K562 (cell line): Measurements from ENCODE around the gene GPR152. TPM values are rescaled to one million over a fixed set of nuclear protein-coding genes. Genes with fewer than 3 reads are reported as not detected.

Source experiments
- ATAC-seq: fragments of 200-7000 bp; cut with Tn5 transposase; 3 replicates; pipeline ENCODE4 v1.9.1; 2020; ENCODE audit warnings: moderate library complexity
- BruUV-seq: library from RNA; stranded (reverse); fragments of 400-500 nt; replicated peaks from 2 replicates; lab custom pipeline; 2021; lab: Mats Ljungman, UMichigan
- CTCF ChIA-PET: fragments of 300-600 bp; formaldehyde crosslinking; extraction: SDS; loops from one replicate; lab custom pipeline; 2021; ENCODE audit warnings: low intra/inter-chr PET ratio; lab: Yijun Ruan, JAX
- POLR2A ChIA-PET: fragments of 300-600, 350-650 bp; sonication (Branson Sonifier 250); formaldehyde crosslinking; extraction: SDS; loops from one replicate; lab custom pipeline; 2021; ENCODE audit warnings: antibody characterized with exemption, inconsistent platforms; lab: Yijun Ruan, JAX
- DNase-seq, 4 experiments: peaks; one replicate each; pipeline versions ENCODE4 v3.0.0 to v3.0.0-alpha.2; 2011 to 2018; ENCODE audit warnings: low spot score in 3 of 4, mixed read lengths in 3 of 4; ENCODE audit errors: extremely low read depth in 1 of 4
- FAIRE-seq: peaks from 2 replicates; lab custom pipeline; 2011; peaks lifted over from hg19 to GRCh38; lab: Jason Lieb, UNC
- H2AFZ ChIP-seq: 2 replicates; pipeline ENCODE4 v1.6.0; 2011; ENCODE audit warnings: low read depth, low read length, control low read depth, inconsistent platforms
- H3K27ac ChIP-seq: fragments of 200-600 bp; 3 replicates; pipeline ENCODE4 v1.8.0; 2011; ENCODE audit warnings: low read depth, mild to moderate bottlenecking, control low read depth, inconsistent platforms, low read length, moderate library complexity, mixed read lengths; ENCODE audit errors: extremely low read depth
- H3K27me3 ChIP-seq, 2 experiments: fragments of 300-600 bp in 1 of 2; 2 replicates in 1 of 2; 3 replicates in 1 of 2; pipeline versions ENCODE4 v1.6.0 to v1.8.0; 2011; ENCODE audit warnings: inconsistent platforms in 2 of 2, low read length in 2 of 2, mild to moderate bottlenecking in 1 of 2, mixed read lengths in 1 of 2, moderate library complexity in 1 of 2; ENCODE audit not compliant: control insufficient read depth in 2 of 2, insufficient read depth in 2 of 2
- H3K36me3 ChIP-seq: fragments of 300-600 bp; 3 replicates; pipeline ENCODE4 v1.8.0; 2011; ENCODE audit warnings: mild to moderate bottlenecking, low read length, inconsistent platforms; ENCODE audit not compliant: control insufficient read depth, insufficient read depth
- H3K4me1 ChIP-seq, 2 experiments: fragments of 200-600 bp in 1 of 2; replicated peaks in 1 of 2; 2 replicates in 1 of 2; 3 replicates in 1 of 2; pipeline versions ENCODE4 v1.5.1 to v1.8.0; 2011; ENCODE audit warnings: inconsistent platforms in 2 of 2, low read length in 2 of 2, mild to moderate bottlenecking in 1 of 2, mixed read lengths in 1 of 2, moderate library complexity in 1 of 2; ENCODE audit not compliant: control insufficient read depth in 2 of 2, insufficient read depth in 2 of 2
- H3K4me2 ChIP-seq: 2 replicates; pipeline ENCODE4 v1.6.1; 2011; ENCODE audit warnings: low read length, control low read depth, inconsistent platforms, mixed read lengths; ENCODE audit not compliant: insufficient read depth
- H3K4me3 ChIP-seq: fragments of 200-600 bp; sonication (generic), shearing (Covaris generic); 2 replicates; pipeline ENCODE4 v1.5.1; 2016; ENCODE audit warnings: control low read depth, inconsistent platforms
- H3K79me2 ChIP-seq: fragments of 200-600 bp; 3 replicates; pipeline ENCODE4 v1.8.0; 2011; ENCODE audit warnings: low read length, inconsistent platforms; ENCODE audit not compliant: control insufficient read depth, insufficient read depth
- H3K9ac ChIP-seq, 2 experiments: 2 replicates each; pipeline versions ENCODE4 v1.6.0 to v1.6.1; 2011; ENCODE audit warnings: low read depth in 2 of 2, low read length in 2 of 2, control low read depth in 1 of 2, inconsistent platforms in 1 of 2, mild to moderate bottlenecking in 1 of 2, mixed read lengths in 1 of 2; ENCODE audit not compliant: insufficient read depth in 1 of 2
- H3K9me1 ChIP-seq: one replicate; pipeline ENCODE4 v1.6.0; 2011; ENCODE audit warnings: inconsistent platforms, mild to moderate bottlenecking, low read length, moderate library complexity; ENCODE audit not compliant: control insufficient read depth, insufficient read depth
- H3K9me3 ChIP-seq: replicated peaks from 2 replicates; pipeline ENCODE4 v1.5.1; 2011; ENCODE audit warnings: low read depth, low read length, inconsistent platforms; ENCODE audit not compliant: control insufficient read depth, insufficient read depth
- H4K20me1 ChIP-seq: replicated peaks from 2 replicates; pipeline ENCODE4 v1.6.1; 2011; ENCODE audit warnings: low read length, inconsistent platforms, mixed read lengths; ENCODE audit not compliant: control insufficient read depth, insufficient read depth
- CCNT2 ChIP-seq: IDR thresholded peaks from 2 replicates; pipeline ENCODE4 v1.6.1; 2011; ENCODE audit warnings: borderline replicate concordance, low read depth, mild to moderate bottlenecking, moderate library complexity, mixed read lengths, low read length; ENCODE audit not compliant: insufficient read length; ENCODE audit errors: extremely low read depth
- CHCHD3 ChIP-seq: fragments of 250-450 bp; sonication (Bioruptor Pico); IDR thresholded peaks from 2 replicates; pipeline ENCODE4 v2.1.2; 2022; ENCODE audit warnings: mild to moderate bottlenecking
- CTCF ChIP-seq, 3 experiments: IDR thresholded peaks in 2 of 3; conservative IDR thresholded peaks in 1 of 3; 2 replicates each; pipeline ENCODE4 v1.5.1; 2011 to 2012; ENCODE audit warnings: low read length in 3 of 3, mild to moderate bottlenecking in 3 of 3, control low read depth in 2 of 3, improper control_type of control experiment in 1 of 3, inconsistent platforms in 1 of 3, low read depth in 1 of 3, mixed read lengths in 1 of 3, moderate library complexity in 1 of 3; ENCODE audit not compliant: insufficient read depth in 2 of 3
- DDX20 ChIP-seq: fragments of 450-650 bp; IDR thresholded peaks from 2 replicates; pipeline ENCODE4 v1.6.1; 2016; ENCODE audit warnings: missing genetic modification characterization, low read depth, mild to moderate bottlenecking, missing compliant biosample characterization, moderate library complexity
- DLX4 ChIP-seq: fragments of 250-450 bp; sonication (Bioruptor Pico); IDR thresholded peaks from 2 replicates; pipeline ENCODE4 v1.6.1; 2021; ENCODE audit warnings: mild to moderate bottlenecking
- FIP1L1 ChIP-seq: fragments of 200-400 bp; formaldehyde crosslinking; IDR thresholded peaks from 2 replicates; pipeline ENCODE4 v1.6.1; 2018; ENCODE audit warnings: mild to moderate bottlenecking, low read depth, low read length; ENCODE audit not compliant: poor library complexity, severe bottlenecking
- FOXP1 ChIP-seq: sonication (generic); formaldehyde crosslinking; IDR thresholded peaks from 2 replicates; pipeline ENCODE4 v1.8.0; 2022; ENCODE audit warnings: mild to moderate bottlenecking, missing genetic modification reagents
- IRF2 ChIP-seq: sonication (generic); formaldehyde crosslinking; IDR thresholded peaks from 2 replicates; pipeline ENCODE4 v1.8.1; 2022; ENCODE audit warnings: mild to moderate bottlenecking, missing genetic modification reagents
- MYBL2 ChIP-seq, 2 experiments: fragments of 450-650 bp in 1 of 2; sonication (generic) in 1 of 2; formaldehyde crosslinking in 1 of 2; IDR thresholded peaks; 2 replicates each; pipeline versions ENCODE4 v1.6.1 to v1.8.1; 2017 to 2022; ENCODE audit warnings: borderline replicate concordance in 1 of 2, inconsistent platforms in 1 of 2, low read depth in 1 of 2, mild to moderate bottlenecking in 1 of 2, missing genetic modification reagents in 1 of 2, moderate library complexity in 1 of 2
- POLR2A ChIP-seq: fragments of 450-650 bp; conservative IDR thresholded peaks from 2 replicates; pipeline ENCODE4 v1.6.1; 2016
- POLR2AphosphoS5 ChIP-seq: IDR thresholded peaks from 2 replicates; pipeline ENCODE4 v1.6.1; 2011; ENCODE audit warnings: mild to moderate bottlenecking, low read depth, low read length, moderate library complexity; ENCODE audit not compliant: control insufficient read depth, insufficient read depth
- RBFOX2 ChIP-seq: fragments of 200-400 bp; formaldehyde crosslinking; IDR thresholded peaks from 2 replicates; pipeline ENCODE4 v1.6.1; 2017; ENCODE audit warnings: low read depth, mild to moderate bottlenecking, low read length, moderate library complexity
- TAF7 ChIP-seq: fragments of 450-650 bp; IDR thresholded peaks from 2 replicates; pipeline ENCODE4 v1.6.1; 2016; ENCODE audit warnings: missing genetic modification characterization, missing compliant biosample characterization
- TEAD1 ChIP-seq, 2 experiments: fragments of 450-650 bp in 1 of 2; sonication (generic) in 1 of 2; formaldehyde crosslinking; IDR thresholded peaks; 2 replicates each; pipeline versions ENCODE4 v1.4.0 to v1.8.0; 2020 to 2022; ENCODE audit warnings: mild to moderate bottlenecking in 2 of 2, missing genetic modification reagents in 1 of 2
- ZC3H4 ChIP-seq: sonication (generic); formaldehyde crosslinking; IDR thresholded peaks from 2 replicates; pipeline ENCODE4 v1.9.0; 2021; ENCODE audit warnings: missing genetic modification reagents, borderline replicate concordance
- ZFX ChIP-seq: sonication (generic); formaldehyde crosslinking; IDR thresholded peaks from 2 replicates; pipeline ENCODE4 v1.8.0; 2022; ENCODE audit warnings: mild to moderate bottlenecking, missing genetic modification reagents, moderate library complexity
- ZNF143 ChIP-seq: sonication (generic); formaldehyde crosslinking; IDR thresholded peaks from 2 replicates; pipeline ENCODE4 v1.9.0; 2022; ENCODE audit warnings: mild to moderate bottlenecking, missing genetic modification reagents
- ZNF217 ChIP-seq: sonication (generic); formaldehyde crosslinking; IDR thresholded peaks from 2 replicates; pipeline ENCODE4 v1.8.0; 2022; ENCODE audit warnings: mild to moderate bottlenecking, missing genetic modification reagents
- ZNF282 ChIP-seq: sonication (generic); formaldehyde crosslinking; IDR thresholded peaks from 2 replicates; pipeline ENCODE4 v1.8.1; 2023; ENCODE audit warnings: missing genetic modification reagents
- ZNF785 ChIP-seq: fragments of 250-450 bp; sonication (Bioruptor Pico); IDR thresholded peaks from 2 replicates; pipeline ENCODE4 v1.4.0; 2020; ENCODE audit warnings: mild to moderate bottlenecking
- WGBS: fragments of 100-300 bp; shearing (Covaris generic); methylation state at CpG from one replicate; pipeline ENCODE4 v1.1.6; 2016; ENCODE audit warnings: low coverage, mixed read lengths; ENCODE audit not compliant: insufficient coverage; ENCODE audit errors: missing lambda C conversion rate; 5-methylcytosine and 5-hydroxymethylcytosine counted together
- in situ Hi-C: fragments of 300-500 bp; cut with MboI; formaldehyde crosslinking; loops from 4 replicates; pipeline ENCODE4 v1.15.0; 2018; ENCODE audit warnings: inconsistent platforms, mixed read lengths
- intact Hi-C: fragments of 100-400 bp; cut with micrococcal nuclease; formaldehyde crosslinking; loops from 2 replicates; pipeline ENCODE4 v1.14.2; 2022
- polyA plus RNA-seq, 8 experiments: library from polyadenylated mRNA; depleted of rRNA in 4 of 8; stranded (reverse) in 5 of 8; unstranded in 3 of 8; fragments of >200 nt; fragmentation: Nextera tagmentation in 2 of 8; fragmentation: Illumina TruSeq in 1 of 8; extraction: Ambion mirVana in 2 of 8; extraction: Trizol in 1 of 8; gene quantifications; 2 replicates each; pipeline versions ENCODE4 v1.2.1 to v1.2.3, GENCODE V29; 2011 to 2014; ENCODE audit warnings: inconsistent platforms in 1 of 8, missing spikeins in 1 of 8
- total RNA-seq, 7 experiments: library from RNA; depleted of rRNA in 6 of 7; stranded (reverse); fragments of >200 nt in 6 of 7; fragmentation: Illumina TruSeq in 2 of 7; extraction: Trizol in 2 of 7; gene quantifications; 2 replicates each; pipeline versions ENCODE4 v1.2.1 to v1.2.3, GENCODE V29; 2011 to 2021; ENCODE audit warnings: low replicate concordance in 1 of 7

The GPR152 gene
- total and polyA plus RNA-seq, 9 of the 15 experiments (the other 6 are each of a cell fraction or from before 2014, with no cell fraction given), result not detected

- Histone ChIP-seq H3K9ac (peak overlapping the region; percentile 53 to 87; a peak in 3 of 4 replicates), H3K79me2 (no peaks in the 10 kb centered on the region; the same call in 2 of the 3 replicates), H3K4me2 (no peak overlapping the region; the same call in 1 of the 2 replicates), H3K36me3 (peaks cover 88% of the 10 kb centered on the region; the same call in 2 of the 3 replicates), H3K27ac (peak overlapping the region; percentile 86), H3K9me1 (peaks cover 4% of the 10 kb centered on the region), H4K20me1 (no peaks in the 10 kb centered on the region), H3K27me3 (no peaks in the 10 kb centered on the region), H3K4me1 (peaks cover 16 to 80% of the 10 kb centered on the region in 2 experiments), H3K4me3 (no peak overlapping the region), H2AFZ (no peak overlapping the region), H3K9me3 (no peaks in the 10 kb centered on the region)
- intact Hi-C loops (no loop called here), in situ Hi-C loops (no loop called here)
- FAIRE-seq (no peak), ATAC-seq (no peak; the same call in 1 of the 3 replicates), DNase-seq (no peak)
- CTCF ChIA-PET, result no interaction called here
- WGBS, result 91% methylated on average over 21 of the region's 38 CpGs
- BruUV-seq, result no TSS peak
- POLR2A ChIA-PET, result interaction anchor here (0.7 to 1.4 kb wide), 3 partner anchors 11 to 126 kb away, joined by 3 to 4 read pairs (median 4); no protein-coding TSS in a partner anchor
- no peak for TF ChIP-seq POLR2AphosphoS5
- TF ChIP-seq CHCHD3, result no peak
- TF ChIP-seq POLR2A, result 0 out of 2 replicates have a peak, but pooled peaks have one; percentile 7
- TF ChIP-seq FIP1L1, result peak; percentile 33
- peak in 1 of 2 experiments; percentile 39; a peak in 1 of 4 replicates for TF ChIP-seq TEAD1 (CRISPR knock-in tag; IDR thresholded peaks at IDR 0.05)
- TF ChIP-seq FOXP1 (CRISPR knock-in tag), result 0 out of 2 replicates have a peak, but pooled peaks have one; percentile 49
- TF ChIP-seq CTCF (IDR thresholded peaks at IDR 0.05 in 2 of 3, conservative IDR thresholded peaks at IDR 0.05 in 1 of 3; ENCODE audit: insufficient read depth in 2 of 3, low read depth in 1 of 3, low read length in 3 of 3), result no peak
- no peak for TF ChIP-seq TAF7 (tag)
- peak; percentile 13 for TF ChIP-seq CCNT2
- no peak for TF ChIP-seq ZNF217
- TF ChIP-seq MYBL2 (IDR thresholded peaks at IDR 0.05; ENCODE audit: low read depth), result no peak
- TF ChIP-seq MYBL2 (CRISPR knock-in tag; IDR thresholded peaks at IDR 0.05; ENCODE audit: borderline replicate concordance), result no peak
- TF ChIP-seq DLX4 (CRISPR knock-in tag), result no peak
- peak; percentile 30; the same call in 1 of the 2 replicates for TF ChIP-seq ZNF282
- TF ChIP-seq DDX20 (tag), result no peak
- 0 out of 2 replicates have a peak, but pooled peaks have one; percentile 24 for TF ChIP-seq IRF2 (CRISPR knock-in tag)
- peak; percentile 58 for TF ChIP-seq RBFOX2
- TF ChIP-seq ZC3H4 (CRISPR knock-in tag), result peak; percentile 44; the same call in 1 of the 2 replicates
- peak; percentile 53; the same call in 1 of the 2 replicates for TF ChIP-seq ZNF143
- TF ChIP-seq ZFX, result peak; percentile 23; the same call in 1 of the 2 replicates
- TF ChIP-seq ZNF785 (CRISPR knock-in tag), result no peak
Observed at GRCh38 chr11:67435727-67436458, 16.6 kb downstream of the GPR152 start.
